OCI-LY7 (cell line): ENCODE results near the gene STXBP3. TPM values are rescaled to one million over a fixed set of nuclear protein-coding genes. Genes with fewer than 3 reads are reported as not detected.

Experiments used
- BruUV-seq: library from RNA; stranded (reverse); fragments of 400-500 nt; replicated peaks from 2 replicates; lab custom pipeline; 2021; lab: Mats Ljungman, UMichigan
- CTCF ChIA-PET: fragments of 300-600 bp; sonication (Branson Sonifier 250); formaldehyde crosslinking; loops from one replicate; lab custom pipeline; 2022; ENCODE audit warnings: antibody characterized with exemption; ENCODE audit not compliant: unreplicated experiment; lab: Charles Lee
- POLR2A ChIA-PET: fragments of 300-600 bp; sonication (Branson Sonifier 250); formaldehyde crosslinking; loops from one replicate; lab custom pipeline; 2022; ENCODE audit warnings: antibody characterized with exemption; lab: Charles Lee
- DNase-seq: peaks from one replicate; pipeline ENCODE4 v3.0.0-alpha.2; 2015; ENCODE audit warnings: low spot score
- H2AFZ ChIP-seq: fragments of 200-600 bp; sonication (generic), shearing (Covaris generic); 2 replicates; pipeline ENCODE4 v1.6.1; 2014; ENCODE audit warnings: mild to moderate bottlenecking, antibody characterized with exemption, low read length, moderate library complexity
- H3K27ac ChIP-seq: fragments of 200-600 bp; sonication (generic); 2 replicates; pipeline ENCODE4 v1.5.1; 2014; ENCODE audit warnings: mixed run types, low read depth, mild to moderate bottlenecking, moderate library complexity, low read length, inconsistent platforms; ENCODE audit not compliant: poor library complexity, severe bottlenecking
- H3K36me3 ChIP-seq: fragments of 200-600 bp; sonication (generic); 2 replicates; pipeline ENCODE4 v1.6.1; 2014; ENCODE audit warnings: mild to moderate bottlenecking, antibody characterized with exemption, low read length, moderate library complexity, mixed read lengths; ENCODE audit not compliant: insufficient read depth
- H3K4me1 ChIP-seq: fragments of 200-600 bp; sonication (generic); 2 replicates; pipeline ENCODE4 v1.5.1; 2014; ENCODE audit warnings: mild to moderate bottlenecking, low read length; ENCODE audit not compliant: insufficient read depth, poor library complexity, severe bottlenecking
- H3K4me2 ChIP-seq: fragments of 200-600 bp; sonication (generic); 2 replicates; pipeline ENCODE4 v1.6.1; 2014; ENCODE audit warnings: mild to moderate bottlenecking, low read length
- H3K4me3 ChIP-seq: fragments of 200-600 bp; sonication (generic); 2 replicates; pipeline ENCODE4 v1.5.1; 2014; ENCODE audit warnings: mild to moderate bottlenecking, low read depth, low read length; ENCODE audit not compliant: poor library complexity, severe bottlenecking
- H3K79me2 ChIP-seq: fragments of 200-600 bp; sonication (generic); 2 replicates; pipeline ENCODE4 v1.6.1; 2016; ENCODE audit warnings: low read depth, mild to moderate bottlenecking, low read length, moderate library complexity, mixed read lengths; ENCODE audit not compliant: insufficient read depth
- H3K9me2 ChIP-seq: fragments of 200-600 bp; sonication (generic); 2 replicates; pipeline ENCODE4 v1.6.1; 2016; ENCODE audit warnings: mild to moderate bottlenecking, low read length, mixed read lengths; ENCODE audit not compliant: insufficient read depth
- H3K9me3 ChIP-seq: fragments of 200-600 bp; sonication (generic); 2 replicates; pipeline ENCODE4 v1.6.1; 2014; ENCODE audit warnings: mild to moderate bottlenecking, mixed run types, low read length, mixed read lengths
- H4K20me1 ChIP-seq: fragments of 200-600 bp; sonication (generic); 2 replicates; pipeline ENCODE4 v1.6.1; 2014; ENCODE audit warnings: mild to moderate bottlenecking, antibody characterized with exemption, low read length, moderate library complexity, mixed read lengths; ENCODE audit not compliant: insufficient read depth
- CTCF ChIP-seq: fragments of 200-600 bp; sonication (generic); conservative IDR thresholded peaks from 2 replicates; pipeline ENCODE4 v1.5.1; 2014; ENCODE audit warnings: mild to moderate bottlenecking, antibody characterized with exemption, low read length, moderate library complexity, mixed read lengths
- EZH2phosphoT487 ChIP-seq: fragments of 200-600 bp; sonication (generic); IDR thresholded peaks from 2 replicates; pipeline ENCODE4 v1.6.1; 2018; ENCODE audit warnings: low read depth, borderline replicate concordance, mild to moderate bottlenecking, mixed run types, antibody characterized with exemption, low read length, moderate library complexity, mixed read lengths
- intact Hi-C: fragments of 100-400 bp; cut with micrococcal nuclease; formaldehyde crosslinking; loops from one replicate; pipeline ENCODE4 v1.10.0; 2022; ENCODE audit not compliant: unreplicated experiment
- total RNA-seq, 2 experiments: library from RNA; depleted of rRNA in 1 of 2; stranded (reverse); fragments of >200 nt in 1 of 2; shearing (Covaris generic) in 1 of 2; gene quantifications; 2 replicates each; pipeline ENCODE4 v1.2.3, GENCODE V29; 2014 to 2022

STXBP3 gene
- total RNA-seq, 2 experiments from 2014 or later, result 27.7 to 38.2 TPM

- CTCF ChIA-PET, result no interaction called here
- TF ChIP-seq CTCF (no peak), EZH2phosphoT487 (no peak)
- H3K4me3 ChIP-seq, result no peak overlapping the region
- H3K27ac ChIP-seq, result no peak overlapping the region
- no peak overlapping the region for H3K4me2 ChIP-seq
- no peak overlapping the region for H2AFZ ChIP-seq
- H3K79me2 ChIP-seq, result no peaks in the 10 kb centered on the region
- intact Hi-C loops, result no loop called here
- H3K4me1 ChIP-seq, result no peaks in the 10 kb centered on the region
- no TSS peak for BruUV-seq
- no peaks in the 10 kb centered on the region for H3K36me3 ChIP-seq
- no peaks in the 10 kb centered on the region for H3K9me3 ChIP-seq
- POLR2A ChIA-PET, result interaction anchor here (0.7 kb wide), 2 partner anchors 288 to 1130 kb away, joined by 3 read pairs; partner anchors contain the start of gene AHCYL1
- H4K20me1 ChIP-seq, result no peaks in the 10 kb centered on the region
- no peaks in the 10 kb centered on the region for H3K9me2 ChIP-seq
- DNase-seq, result no peak
Measured at GRCh38 chr1:108854221-108855019, 107.9 kb downstream of the STXBP3 start.

GRCh38 chr1:108856994-108857393 is 110.5 kb downstream of the STXBP3 start, which contains the start of gene AKNAD1:
Gene AKNAD1, minus strand, starts transcription at chr1:108857094. Its CDS starts 4,430 bp downstream, at chr1:108852664.
- no peaks in the 10 kb centered on the region for H3K79me2 ChIP-seq
- CTCF ChIA-PET, result no interaction called here
- no TSS peak for BruUV-seq

More at GRCh38 chr1:108856994-108857393, 110.5 kb downstream of the STXBP3 start, which contains the start of gene AKNAD1:
- no peaks in the 10 kb centered on the region for H3K36me3 ChIP-seq
- no peaks in the 10 kb centered on the region for H3K9me2 ChIP-seq
- no peak for DNase-seq
- no peaks in the 10 kb centered on the region for H4K20me1 ChIP-seq
- H2AFZ ChIP-seq, result no peak within 1 kb of the TSS
- POLR2A ChIA-PET, result no interaction called here
- no peaks in the 10 kb centered on the region for H3K4me1 ChIP-seq
- no peak within 1 kb of the TSS for H3K27ac ChIP-seq
- H3K4me3 ChIP-seq, result no peak within 1 kb of the TSS
- H3K9me3 ChIP-seq, result no peaks in the 10 kb centered on the region
- TF ChIP-seq EZH2phosphoT487 (no peak), CTCF (no peak)
- H3K4me2 ChIP-seq, result no peak within 1 kb of the TSS
- intact Hi-C loops, result no loop called here
